Activated T-cell treated with anti-CD3 and anti-CD28 coated beads, Interleukin-2, amount 50 U/mL, for 72 hours (primary cell): ENCODE measurements around the gene ATP9A. TPM values are rescaled to one million over a fixed set of nuclear protein-coding genes. Genes with fewer than 3 reads are reported as not detected.
"Not testable (repeated sequence)": the region's sequence is repeated elsewhere in the genome, so short reads cannot be mapped to it uniquely, and the experiment has no call there.

ENCODE experiments used
- ATAC-seq, 2 donors: fragments of 150-1000 bp; cut with Tn5 transposase; replicated peaks in 1 of 2; 2 replicates each; pipeline ENCODE4 v1.10.0; 2021; ENCODE audit warnings: moderate library complexity in 2 of 2, mild to moderate bottlenecking in 1 of 2
- DNase-seq, 2 donors: peaks; one replicate each; pipeline ENCODE4 v3.0.0; 2021 to 2022; ENCODE audit warnings: mixed read lengths in 1 of 2
- H3K27ac Mint-ChIP-seq: one replicate; pipeline ENCODE4 v1.8.0; 2022; ENCODE audit warnings: mild to moderate bottlenecking, moderate library complexity, mixed read lengths
- H3K27me3 Mint-ChIP-seq: one replicate; pipeline ENCODE4 v1.8.0; 2022; ENCODE audit warnings: low read depth, mixed read lengths
- H3K36me3 Mint-ChIP-seq, 2 donors: one replicate each; pipeline ENCODE4 v1.8.0; 2022; ENCODE audit warnings: mixed read lengths in 2 of 2, mild to moderate bottlenecking in 1 of 2; ENCODE audit not compliant: insufficient read depth in 2 of 2
- H3K4me1 Mint-ChIP-seq: one replicate; pipeline ENCODE4 v1.8.0; 2022; ENCODE audit warnings: low read depth, mixed read lengths
- H3K4me3 Mint-ChIP-seq, 2 donors: one replicate each; pipeline ENCODE4 v1.8.0; 2022; ENCODE audit warnings: mild to moderate bottlenecking in 2 of 2, mixed read lengths in 2 of 2, moderate library complexity in 2 of 2
- H3K9me3 Mint-ChIP-seq, 2 donors: one replicate each; pipeline ENCODE4 v1.8.0; 2022; ENCODE audit warnings: mixed read lengths in 2 of 2
- total RNA-seq, 2 donors: library from RNA; stranded (reverse); gene quantifications; one replicate each; pipeline ENCODE4 v1.2.3, GENCODE V29; 2022

ATP9A gene
- total RNA-seq, 2 donors from 2014 or later, result 1.3 to 3.8 TPM

DNA sequence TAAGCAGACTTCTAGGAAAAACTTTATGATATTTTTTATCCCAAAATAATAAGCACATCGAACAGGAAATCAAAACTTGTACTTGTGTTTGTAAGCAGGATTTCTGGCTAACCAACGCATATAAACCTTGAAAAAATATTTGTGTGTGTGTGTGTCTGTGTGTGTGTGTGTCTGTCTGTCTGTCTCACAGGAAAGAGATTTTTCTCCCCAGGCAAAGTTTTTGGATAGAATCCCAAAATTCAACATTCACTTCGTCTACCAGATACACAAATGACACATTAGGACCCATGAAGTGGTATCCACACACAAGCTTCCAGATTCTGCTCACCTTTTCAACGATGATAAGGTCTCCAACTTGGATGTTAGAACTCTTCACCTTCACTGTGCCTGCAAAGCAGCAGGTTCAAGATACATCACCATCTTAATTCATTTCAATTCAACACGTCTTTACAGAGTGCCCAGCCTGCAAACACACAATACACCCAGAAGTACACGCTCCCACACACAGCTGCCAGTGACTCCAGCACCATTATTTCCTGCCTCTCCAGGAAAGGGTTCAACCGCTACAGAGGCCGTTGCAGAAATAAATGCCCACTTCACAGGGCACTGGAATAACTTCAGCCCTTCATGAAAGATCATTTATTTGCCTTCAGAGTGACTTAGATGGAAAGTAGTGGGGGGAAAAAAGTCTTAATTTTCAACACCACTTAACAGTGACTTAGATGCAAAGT is 70.9 kb downstream of the ATP9A start:
- Mint-ChIP-seq H3K27me3 (peaks cover 36% of the 10 kb centered on the region), H3K4me3 (no peak overlapping the region), H3K36me3 (no peaks in the 10 kb centered on the region), H3K4me1 (peaks cover 15% of the 10 kb centered on the region), H3K9me3 (no peaks in the 10 kb centered on the region), H3K27ac (no peak overlapping the region)
- DNase-seq, result no peak
- no peak for ATAC-seq

DNA sequence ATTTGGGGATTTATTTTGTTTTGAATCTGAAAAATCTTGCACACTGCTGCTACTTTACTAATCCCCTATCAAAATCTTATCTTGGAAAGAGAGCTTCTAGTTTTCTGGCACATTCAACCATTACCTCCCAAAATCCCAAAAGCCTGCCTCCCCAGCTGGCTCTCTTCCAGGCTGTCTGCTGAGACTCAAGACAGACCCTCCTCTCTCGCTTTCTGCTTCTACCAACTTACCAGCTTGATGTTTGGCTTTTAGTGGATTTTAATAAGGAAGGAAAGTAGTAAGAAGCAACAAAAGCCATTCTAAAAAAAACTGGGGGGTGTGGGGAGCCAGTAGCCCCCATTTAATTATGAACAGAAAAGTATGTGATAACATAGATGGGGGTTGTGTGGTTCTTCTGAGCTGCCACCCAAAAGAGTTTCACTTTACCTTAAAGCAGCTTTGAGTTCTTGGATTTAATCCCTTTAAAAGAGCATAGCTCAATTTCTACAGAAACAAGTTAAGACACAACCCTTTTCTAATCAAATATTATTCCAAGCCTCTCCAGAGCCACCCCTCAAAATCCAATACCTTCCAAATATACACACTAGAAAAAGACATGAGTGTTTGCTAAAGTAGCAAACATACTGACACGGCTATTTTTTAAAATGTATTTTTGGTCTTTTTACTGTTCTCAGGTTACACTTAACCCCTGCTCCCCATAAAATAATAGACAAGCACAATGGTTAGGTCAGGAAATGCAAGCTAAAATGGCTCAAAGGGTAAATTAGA is 71.7 kb downstream of the ATP9A start:
- H3K27ac Mint-ChIP-seq, result peak overlapping the region; percentile 67
- no peak for ATAC-seq
- peaks cover 36% of the 10 kb centered on the region for H3K27me3 Mint-ChIP-seq
- peak overlapping the region; percentile 27 to 29 for H3K4me3 Mint-ChIP-seq
- peaks cover 15% of the 10 kb centered on the region for H3K4me1 Mint-ChIP-seq
- no peaks in the 10 kb centered on the region for H3K36me3 Mint-ChIP-seq
- H3K9me3 Mint-ChIP-seq, result no peaks in the 10 kb centered on the region
- DNase-seq, result no peak

DNA sequence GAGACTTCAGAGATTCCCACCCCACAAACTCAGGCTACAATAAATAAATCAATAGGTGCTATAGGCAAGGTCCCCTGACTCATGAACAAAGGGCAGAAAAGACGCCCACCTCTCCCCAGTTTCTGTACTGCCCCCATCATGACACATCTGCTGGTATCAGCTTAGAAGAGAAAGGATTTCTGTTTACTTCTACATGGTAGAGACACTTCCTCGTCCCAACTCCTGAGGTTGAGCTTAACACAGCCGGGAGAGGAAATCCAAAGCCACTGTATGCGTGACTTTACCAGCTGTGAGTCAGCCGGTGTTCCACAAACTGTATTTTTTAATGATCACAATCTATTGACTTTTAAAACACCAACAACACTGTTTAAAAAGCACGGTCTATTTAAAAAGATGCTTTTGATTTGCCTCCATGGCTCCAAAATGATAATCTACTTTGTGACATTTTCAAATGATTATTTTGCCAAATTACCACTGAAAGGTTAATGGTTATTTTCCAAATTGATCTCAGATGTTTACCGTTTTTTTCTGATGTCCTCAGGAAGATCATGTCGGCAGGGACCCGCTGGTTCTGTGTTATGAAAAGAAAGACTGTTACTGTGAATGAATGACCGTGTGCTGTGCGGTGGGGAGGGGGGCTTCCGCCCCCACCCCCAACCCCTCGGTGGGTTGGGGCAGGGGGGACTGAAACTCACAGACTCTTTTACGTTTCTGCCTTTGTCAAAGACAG is 72.5 kb downstream of the ATP9A start:
- peak in 1 of 2 donors; percentile 12 for DNase-seq
- peak; percentile 57 to 64 for ATAC-seq
- no peak overlapping the region for H3K27ac Mint-ChIP-seq
- peaks cover 15% of the 10 kb centered on the region for H3K4me1 Mint-ChIP-seq
- peak overlapping the region in 1 of 2 donors; percentile 27 for H3K4me3 Mint-ChIP-seq
- H3K36me3 Mint-ChIP-seq, result no peaks in the 10 kb centered on the region
- H3K9me3 Mint-ChIP-seq, result no peaks in the 10 kb centered on the region
- H3K27me3 Mint-ChIP-seq, result peaks cover 36% of the 10 kb centered on the region

GRCh38 chr20:51692806-51693400 is 75.3 kb downstream of the ATP9A start:
- no peak for ATAC-seq
- Mint-ChIP-seq H3K9me3 (no peaks in the 10 kb centered on the region), H3K27ac (no peak overlapping the region), H3K4me3 (no peak overlapping the region), H3K36me3 (no peaks in the 10 kb centered on the region), H3K4me1 (peaks cover 15% of the 10 kb centered on the region), H3K27me3 (peaks cover 26% of the 10 kb centered on the region)
- DNase-seq, result no peak

DNA sequence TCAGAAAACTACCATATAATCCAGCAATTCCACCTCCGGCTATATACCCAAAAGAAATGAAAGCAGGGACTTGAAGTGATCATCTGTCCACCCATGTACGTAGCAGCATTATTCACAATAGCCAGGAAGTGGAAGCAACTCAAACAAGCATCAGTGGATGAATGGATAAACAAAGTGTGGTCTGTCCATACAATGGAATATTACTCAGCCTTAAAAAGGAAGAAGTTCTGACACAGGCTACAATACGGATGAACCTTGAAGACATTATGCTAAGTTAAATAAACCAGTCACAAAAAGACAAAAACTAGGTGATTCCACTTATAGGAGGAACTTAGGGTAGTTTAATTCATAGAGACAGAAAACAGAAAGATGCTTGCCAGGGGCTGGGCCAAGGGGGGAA is 76.5 kb downstream of the ATP9A start:
- Mint-ChIP-seq H3K4me1 (peaks cover 14% of the 10 kb centered on the region), H3K4me3 (no peak overlapping the region), H3K9me3 (no peaks in the 10 kb centered on the region), H3K36me3 (no peaks in the 10 kb centered on the region), H3K27me3 (peaks cover 19% of the 10 kb centered on the region), H3K27ac (no peak overlapping the region)
- DNase-seq (no peak), ATAC-seq (no peak)

GRCh38 chr20:51688600-51689244 is 79.5 kb downstream of the ATP9A start:
- H3K4me1 Mint-ChIP-seq, result no peaks in the 10 kb centered on the region
- no peaks in the 10 kb centered on the region for H3K27me3 Mint-ChIP-seq
- DNase-seq, result no peak
- H3K27ac Mint-ChIP-seq, result no peak overlapping the region
- no peaks in the 10 kb centered on the region for H3K36me3 Mint-ChIP-seq
- no peak overlapping the region for H3K4me3 Mint-ChIP-seq
- H3K9me3 Mint-ChIP-seq, result no peaks in the 10 kb centered on the region
- ATAC-seq, result no peak

GRCh38 chr20:51687630-51688029 is 80.6 kb downstream of the ATP9A start:
- DNase-seq, result no peak
- Mint-ChIP-seq H3K4me1 (no peaks in the 10 kb centered on the region), H3K9me3 (no peaks in the 10 kb centered on the region), H3K27ac (no peak overlapping the region), H3K27me3 (no peaks in the 10 kb centered on the region), H3K36me3 (no peaks in the 10 kb centered on the region), H3K4me3 (no peak overlapping the region)
- no peak for ATAC-seq

DNA sequence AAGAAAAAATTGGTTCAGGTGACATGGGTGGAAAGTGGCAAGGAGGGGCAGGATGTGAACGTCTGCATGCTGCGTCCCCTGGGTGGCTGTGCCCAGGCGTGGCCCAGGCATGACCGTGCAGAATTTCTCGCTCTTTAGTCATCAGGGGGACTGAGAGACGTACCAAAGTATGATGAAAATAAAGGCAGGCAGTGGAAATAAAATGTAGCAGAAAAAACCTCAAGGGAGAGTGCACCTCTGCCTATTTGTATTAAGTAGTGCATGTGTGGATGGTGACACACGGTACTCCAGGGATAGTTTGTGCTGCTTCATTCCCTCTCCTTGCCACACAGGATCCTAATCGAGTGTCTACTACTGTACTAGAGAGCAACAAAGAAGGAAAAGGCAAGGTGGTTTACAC is 81.1 kb downstream of the ATP9A start:
- Mint-ChIP-seq H3K36me3 (no peaks in the 10 kb centered on the region), H3K4me1 (no peaks in the 10 kb centered on the region), H3K4me3 (no peak overlapping the region), H3K27me3 (no peaks in the 10 kb centered on the region), H3K27ac (no peak overlapping the region), H3K9me3 (no peaks in the 10 kb centered on the region)
- DNase-seq, result no peak
- ATAC-seq, result no peak

DNA sequence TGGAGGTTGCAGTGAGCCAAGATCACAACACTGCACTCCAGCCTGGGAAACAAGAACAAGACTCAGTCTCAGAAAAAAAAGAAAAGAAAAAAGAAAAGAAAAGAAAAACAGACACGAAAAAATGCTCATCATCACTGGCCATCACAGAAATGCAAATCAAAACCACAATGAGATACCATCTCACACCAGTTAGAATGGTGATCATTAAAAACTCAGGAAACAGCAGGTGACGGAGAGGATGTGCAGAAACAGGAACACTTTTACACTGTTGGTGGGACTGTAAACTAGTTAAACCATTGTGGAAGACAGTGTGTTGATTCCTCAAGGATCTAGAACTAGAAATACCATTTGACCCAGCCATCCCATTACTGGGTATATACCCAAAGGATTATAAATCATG is 82.7 kb downstream of the ATP9A start:
- not testable (repeated sequence) for H3K4me1 Mint-ChIP-seq, ATAC-seq, H3K4me3 Mint-ChIP-seq, H3K27me3 Mint-ChIP-seq, H3K36me3 Mint-ChIP-seq, H3K9me3 Mint-ChIP-seq, DNase-seq, H3K27ac Mint-ChIP-seq

DNA sequence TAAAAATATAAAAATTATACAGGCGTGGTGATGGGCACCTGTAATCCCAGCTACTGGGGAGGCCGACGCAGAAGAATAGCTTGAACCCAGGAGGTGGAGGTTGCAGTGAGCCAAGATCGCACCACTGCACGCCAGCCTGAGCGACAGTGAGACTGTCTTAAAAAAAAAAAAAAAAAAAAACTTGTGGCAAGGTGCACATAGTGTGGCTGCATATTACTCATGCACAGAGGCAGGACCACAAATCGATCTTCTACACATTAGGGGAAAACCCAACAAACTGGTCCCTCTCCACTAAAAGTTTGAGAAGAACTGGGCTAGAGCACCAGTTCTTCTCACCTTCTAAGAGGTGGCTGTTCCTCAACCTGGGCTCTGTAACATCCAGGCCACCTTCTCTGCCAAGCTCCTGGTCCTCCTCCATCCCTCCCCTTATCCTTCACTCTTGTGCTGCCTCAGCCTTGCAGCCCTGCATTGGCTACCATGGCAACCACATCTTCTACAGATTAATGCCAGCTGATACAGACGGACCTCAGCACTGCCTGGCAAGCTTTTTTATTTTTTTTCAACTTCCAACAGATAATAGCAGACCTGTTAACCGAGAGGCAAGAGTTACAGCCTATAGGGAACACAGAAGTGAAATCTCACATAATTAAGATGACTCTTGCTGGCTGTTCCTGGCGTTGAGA is 88.0 kb downstream of the ATP9A start:
- no peak overlapping the region for H3K27ac Mint-ChIP-seq
- DNase-seq (no peak), ATAC-seq (no peak)
- no peaks in the 10 kb centered on the region for H3K36me3 Mint-ChIP-seq
- H3K9me3 Mint-ChIP-seq, result no peaks in the 10 kb centered on the region
- H3K4me1 Mint-ChIP-seq, result no peaks in the 10 kb centered on the region
- peaks cover 14% of the 10 kb centered on the region for H3K27me3 Mint-ChIP-seq
- no peak overlapping the region for H3K4me3 Mint-ChIP-seq

DNA sequence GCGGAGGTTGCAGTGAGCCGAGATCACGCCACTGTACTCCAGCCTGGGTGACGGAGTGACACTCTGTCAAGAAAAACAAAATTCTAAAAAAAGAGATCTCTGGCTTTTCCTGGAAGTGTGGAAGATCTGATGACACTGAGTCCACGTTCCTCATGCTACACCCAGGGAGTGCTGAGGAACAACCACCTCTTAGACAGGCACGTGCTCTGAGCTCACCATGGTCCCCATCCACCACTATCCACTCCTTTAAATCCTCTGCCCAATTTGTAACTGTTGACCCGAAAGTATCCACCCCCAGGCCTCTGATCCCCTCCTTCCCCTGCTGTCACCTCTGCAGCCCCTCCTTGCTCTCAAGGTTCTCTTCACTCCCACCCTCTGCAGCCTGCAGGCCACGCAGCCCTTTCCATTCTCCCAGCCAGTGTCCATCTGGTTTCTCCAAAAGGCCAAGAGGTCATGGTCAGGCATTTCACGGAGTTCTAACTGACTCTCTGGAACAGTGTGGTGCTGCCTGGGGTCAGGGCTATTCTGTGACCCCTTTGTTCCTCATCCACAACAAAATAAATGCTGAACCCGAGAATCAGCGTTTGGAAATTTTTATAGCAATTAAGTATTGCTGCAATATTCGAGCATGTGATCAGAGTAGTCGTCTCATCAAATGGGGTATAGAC is 88.8 kb downstream of the ATP9A start:
- ATAC-seq, result no peak
- no peak for DNase-seq
- no peaks in the 10 kb centered on the region for H3K36me3 Mint-ChIP-seq
- H3K27ac Mint-ChIP-seq, result no peak overlapping the region
- H3K4me1 Mint-ChIP-seq, result no peaks in the 10 kb centered on the region
- H3K27me3 Mint-ChIP-seq, result peaks cover 14% of the 10 kb centered on the region
- H3K9me3 Mint-ChIP-seq, result no peaks in the 10 kb centered on the region
- H3K4me3 Mint-ChIP-seq, result no peak overlapping the region
